Stimulated activated effector memory CD8-positive, alpha-beta T cell treated with anti-CD3 and anti-CD28 coated beads, Interleukin-12 subunit alpha, Interleukin-12 subunit beta, amount 100 ng/mL, for 72 hours (primary cell): Measurements from ENCODE around the gene KREMEN2.
"Not testable (repeated sequence)": the region's sequence is repeated elsewhere in the genome, so short reads cannot be mapped to it uniquely, and the experiment has no call there.

Experiments
- ATAC-seq: fragments of 150-1000 bp; cut with Tn5 transposase; 2 replicates; pipeline ENCODE4 v1.10.0; 2021
- DNase-seq, 2 donors: peaks; one replicate each; pipeline ENCODE4 v3.0.0; 2021 to 2022; ENCODE audit warnings: low spot score in 2 of 2
- H3K27ac Mint-ChIP-seq: one replicate; pipeline ENCODE4 v1.8.0; 2022; ENCODE audit warnings: mild to moderate bottlenecking, mixed read lengths
- H3K36me3 Mint-ChIP-seq: one replicate; pipeline ENCODE4 v1.8.0; 2022; ENCODE audit warnings: mild to moderate bottlenecking, mixed read lengths
- H3K4me1 Mint-ChIP-seq: one replicate; pipeline ENCODE4 v1.8.0; 2022; ENCODE audit warnings: mixed read lengths
- H3K4me3 Mint-ChIP-seq: one replicate; pipeline ENCODE4 v1.8.0; 2022; ENCODE audit warnings: mild to moderate bottlenecking, mixed read lengths
- H3K9me3 Mint-ChIP-seq: one replicate; pipeline ENCODE4 v1.8.0; 2022; ENCODE audit warnings: mixed read lengths

Gene KREMEN2

GRCh38 chr16:2963723-2964474, at the start of gene KREMEN2:
KREMEN2 (plus strand) TSS chr16:2964275; CDS start chr16:2964521, 246 bp downstream.
- Mint-ChIP-seq H3K27ac (no peak within 1 kb of the TSS), H3K36me3 (peaks cover 8% of the 10 kb centered on the region), H3K9me3 (no peaks in the 10 kb centered on the region), H3K4me1 (peaks cover 41% of the 10 kb centered on the region), H3K4me3 (peak within 1 kb of the TSS; percentile 73)
- ATAC-seq, result peak; percentile 4
- DNase-seq, result peak in 1 of 2 donors; percentile 68

GRCh38 chr16:2915196-2915929, 48.7 kb upstream of the KREMEN2 start:
- no peak overlapping the region for H3K4me3 Mint-ChIP-seq
- peak overlapping the region; percentile 89 for H3K27ac Mint-ChIP-seq
- peaks cover 78% of the 10 kb centered on the region for H3K36me3 Mint-ChIP-seq
- no peak for DNase-seq
- no peak for ATAC-seq
- H3K9me3 Mint-ChIP-seq, result no peaks in the 10 kb centered on the region
- H3K4me1 Mint-ChIP-seq, result peaks cover 37% of the 10 kb centered on the region

GRCh38 chr16:2919511-2920255, 44.4 kb upstream of the KREMEN2 start:
- Mint-ChIP-seq H3K4me3 (no peak overlapping the region), H3K27ac (no peak overlapping the region), H3K4me1 (peaks cover 12% of the 10 kb centered on the region), H3K9me3 (no peaks in the 10 kb centered on the region), H3K36me3 (peaks cover 77% of the 10 kb centered on the region)
- ATAC-seq (peak; percentile 43), DNase-seq (peak; percentile 46 to 82)

GRCh38 chr16:2923481-2923880, 40.6 kb upstream of the KREMEN2 start:
- ATAC-seq, result no peak
- Mint-ChIP-seq H3K4me3 (no peak overlapping the region), H3K9me3 (no peaks in the 10 kb centered on the region), H3K27ac (no peak overlapping the region), H3K36me3 (peaks cover 39% of the 10 kb centered on the region), H3K4me1 (peaks cover 24% of the 10 kb centered on the region)
- DNase-seq, result no peak

- H3K9me3 Mint-ChIP-seq, result no peaks in the 10 kb centered on the region
- H3K4me3 Mint-ChIP-seq, result no peak overlapping the region
- no peak for DNase-seq
Measured at GRCh38 chr16:2924901-2925755, 38.9 kb upstream of the KREMEN2 start.

GRCh38 chr16:2925951-2926649, 38.0 kb upstream of the KREMEN2 start:
- Mint-ChIP-seq H3K27ac (no peak overlapping the region), H3K4me3 (no peak overlapping the region), H3K36me3 (peaks cover 29% of the 10 kb centered on the region), H3K9me3 (no peaks in the 10 kb centered on the region), H3K4me1 (peaks cover 18% of the 10 kb centered on the region)
- DNase-seq (no peak), ATAC-seq (no peak)

More at GRCh38 chr16:2924901-2925755, 38.9 kb upstream of the KREMEN2 start:
- Mint-ChIP-seq H3K4me1 (peaks cover 18% of the 10 kb centered on the region), H3K36me3 (peaks cover 28% of the 10 kb centered on the region), H3K27ac (no peak overlapping the region)
- no peak for ATAC-seq

GRCh38 chr16:2926650-2926999, 37.5 kb upstream of the KREMEN2 start:
- Mint-ChIP-seq H3K36me3 (peaks cover 28% of the 10 kb centered on the region), H3K4me3 (peak overlapping the region; percentile 25), H3K4me1 (peaks cover 18% of the 10 kb centered on the region), H3K9me3 (no peaks in the 10 kb centered on the region), H3K27ac (no peak overlapping the region)
- DNase-seq (no peak), ATAC-seq (no peak)

GRCh38 chr16:2927010-2927646, 36.9 kb upstream of the KREMEN2 start:
- peaks cover 18% of the 10 kb centered on the region for H3K4me1 Mint-ChIP-seq
- H3K36me3 Mint-ChIP-seq, result peaks cover 28% of the 10 kb centered on the region
- H3K9me3 Mint-ChIP-seq, result no peaks in the 10 kb centered on the region
- H3K27ac Mint-ChIP-seq, result no peak overlapping the region
- ATAC-seq, result peak; percentile 98
- H3K4me3 Mint-ChIP-seq, result peak overlapping the region; percentile 25
- DNase-seq, result peak; percentile 84 to 93

GRCh38 chr16:2928151-2928550, 35.9 kb upstream of the KREMEN2 start:
- peaks cover 29% of the 10 kb centered on the region for H3K36me3 Mint-ChIP-seq
- not testable (repeated sequence) for H3K9me3 Mint-ChIP-seq, H3K27ac Mint-ChIP-seq, H3K4me3 Mint-ChIP-seq, ATAC-seq, DNase-seq
- H3K4me1 Mint-ChIP-seq, result peaks cover 18% of the 10 kb centered on the region

- Mint-ChIP-seq H3K36me3 (peaks cover 31% of the 10 kb centered on the region), H3K4me1 (peaks cover 18% of the 10 kb centered on the region), H3K9me3 (no peaks in the 10 kb centered on the region), H3K4me3 (no peak overlapping the region), H3K27ac (no peak overlapping the region)
- no peak for ATAC-seq
- no peak for DNase-seq
Measured at GRCh38 chr16:2928796-2929195, 35.3 kb upstream of the KREMEN2 start.

GRCh38 chr16:2929693-2930092, 34.4 kb upstream of the KREMEN2 start:
- ATAC-seq (no peak), DNase-seq (no peak)
- H3K27ac Mint-ChIP-seq, result no peak overlapping the region
- H3K4me1 Mint-ChIP-seq, result peaks cover 21% of the 10 kb centered on the region
- peaks cover 40% of the 10 kb centered on the region for H3K36me3 Mint-ChIP-seq
- no peaks in the 10 kb centered on the region for H3K9me3 Mint-ChIP-seq
- no peak overlapping the region for H3K4me3 Mint-ChIP-seq

GRCh38 chr16:2930236-2930635, 33.8 kb upstream of the KREMEN2 start:
- Mint-ChIP-seq H3K36me3 (peaks cover 45% of the 10 kb centered on the region), H3K4me1 (peaks cover 22% of the 10 kb centered on the region), H3K4me3 (no peak overlapping the region), H3K27ac (no peak overlapping the region), H3K9me3 (no peaks in the 10 kb centered on the region)
- DNase-seq, result no peak
- no peak for ATAC-seq

- H3K4me1 Mint-ChIP-seq, result peaks cover 17% of the 10 kb centered on the region
- DNase-seq, H3K9me3 Mint-ChIP-seq, H3K4me3 Mint-ChIP-seq, H3K27ac Mint-ChIP-seq, ATAC-seq: not testable (repeated sequence)
- peaks cover 57% of the 10 kb centered on the region for H3K36me3 Mint-ChIP-seq
Measured at GRCh38 chr16:2931231-2931914, 32.7 kb upstream of the KREMEN2 start.
